Transverse colon (tissue), 4 donors: ENCODE results near the gene LAMP1.

Experiments used
- CTCF ChIP-seq, 5 experiments: fragments of 200-600 bp in 3 of 5; fragments of 450-650 bp in 2 of 5; sonication (generic) in 3 of 5; IDR thresholded peaks; 1 replicate in 2 of 5; 2 replicates in 3 of 5; pipeline ENCODE4 v1.5.1; 2016 to 2017; ENCODE audit warnings: antibody characterized with exemption in 5 of 5, inconsistent platforms in 3 of 5, mild to moderate bottlenecking in 2 of 5, moderate library complexity in 1 of 5
- EP300 ChIP-seq: sonication (generic); formaldehyde crosslinking; IDR thresholded peaks from one replicate; pipeline ENCODE4 v1.6.1; 2017; ENCODE audit warnings: antibody characterized with exemption, low read depth
- POLR2A ChIP-seq: fragments of 450-650 bp; IDR thresholded peaks from one replicate; pipeline ENCODE4 v1.6.1; 2016; ENCODE audit warnings: antibody characterized with exemption, mild to moderate bottlenecking, moderate library complexity
- POLR2AphosphoS5 ChIP-seq, 3 donors: sonication (generic); formaldehyde crosslinking; IDR thresholded peaks; one replicate each; pipeline ENCODE4 v1.6.1; 2016; ENCODE audit warnings: antibody characterized with exemption in 3 of 3

DNA sequence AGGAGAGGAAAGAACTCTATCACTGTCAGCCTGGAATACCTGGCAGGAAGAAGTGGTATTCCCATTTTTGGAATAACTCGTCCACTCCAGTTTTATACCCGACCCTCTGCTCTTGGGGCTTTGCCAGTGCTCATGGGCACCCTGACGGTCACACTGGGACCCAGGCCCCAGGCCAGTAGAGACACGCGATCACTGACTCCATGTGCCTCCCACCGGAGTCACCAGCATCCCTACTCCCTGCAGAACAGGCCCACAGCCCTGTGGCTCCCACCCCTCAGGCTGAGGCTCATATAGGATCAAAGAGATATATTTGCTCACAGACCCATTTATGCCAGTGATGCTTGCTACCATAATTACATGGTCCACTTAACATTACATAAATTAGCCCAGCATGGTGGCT is 63.4 kb downstream of the LAMP1 start:
- no peak for TF ChIP-seq CTCF (IDR thresholded peaks at IDR 0.05)
- no peak for TF ChIP-seq POLR2AphosphoS5 (IDR thresholded peaks at IDR 0.05)
- TF ChIP-seq EP300, result no peak
- TF ChIP-seq POLR2A, result no peak
